T47D (cell line): ENCODE measurements around the gene TAOK3.
"Not testable (repeated sequence)": the region's sequence is repeated elsewhere in the genome, so short reads cannot be mapped to it uniquely, and the experiment has no call there.

ENCODE experiments used
- DNase-seq, 2 experiments: peaks; one replicate each; pipeline versions ENCODE4 v3.0.0 to v3.0.0-alpha.2; 2011 to 2012; ENCODE audit warnings: low read depth in 1 of 2, low spot score in 1 of 2
- JUND ChIP-seq: IDR thresholded peaks from 2 replicates; pipeline ENCODE4 v1.6.1; 2012; ENCODE audit warnings: low read depth
- in situ Hi-C: cut with HindIII; loops from 2 replicates; pipeline ENCODE4 v1.10.0; 2016; ENCODE audit warnings: low sequenced_read_pairs, low pct_unique_long_range_greater_than_20kb

TAOK3 gene

GRCh38 chr12:118361889-118362288 is 10.8 kb downstream of the TAOK3 start:
- no peak for TF ChIP-seq JUND
- in situ Hi-C loops: no loop called here
- no peak for DNase-seq

- in situ Hi-C loops: no loop called here
- no peak for TF ChIP-seq JUND
- DNase-seq: no peak
Observed at GRCh38 chr12:118361092-118361404, 11.7 kb downstream of the TAOK3 start.

GRCh38 chr12:118359541-118359915 is 13.2 kb downstream of the TAOK3 start:
- TF ChIP-seq JUND: no peak
- no peak for DNase-seq
- in situ Hi-C loops: no loop called here

GRCh38 chr12:118358612-118359540 is 13.8 kb downstream of the TAOK3 start:
- no peak for DNase-seq
- in situ Hi-C loops: no loop called here

GRCh38 chr12:118358008-118358359 is 14.7 kb downstream of the TAOK3 start:
- DNase-seq: no peak
- in situ Hi-C loops: no loop called here
- TF ChIP-seq JUND: no peak

More at GRCh38 chr12:118358612-118359540, 13.8 kb downstream of the TAOK3 start:
- TF ChIP-seq JUND: no peak

GRCh38 chr12:118357257-118358007 is 15.3 kb downstream of the TAOK3 start:
- DNase-seq: peak in 1 of 2 experiments; percentile 44
- TF ChIP-seq JUND: no peak
- in situ Hi-C loops: no loop called here

- in situ Hi-C loops: no loop called here
- TF ChIP-seq JUND: no peak
- no peak for DNase-seq
Observed at GRCh38 chr12:118356809-118357256, 15.9 kb downstream of the TAOK3 start.

GRCh38 chr12:118355843-118356242 is 16.9 kb downstream of the TAOK3 start:
- no peak for TF ChIP-seq JUND
- in situ Hi-C loops: no loop called here
- DNase-seq: no peak

GRCh38 chr12:118354903-118355302 is 17.8 kb downstream of the TAOK3 start:
- no peak for TF ChIP-seq JUND
- in situ Hi-C loops: no loop called here
- DNase-seq: no peak

- DNase-seq, in situ Hi-C loops: not testable (repeated sequence)
Observed at GRCh38 chr12:118354503-118354902, 18.2 kb downstream of the TAOK3 start.

- in situ Hi-C loops: no loop called here
- DNase-seq: no peak
Observed at GRCh38 chr12:118353721-118354120, 19.0 kb downstream of the TAOK3 start.

GRCh38 chr12:118350908-118351559 is 21.7 kb downstream of the TAOK3 start:
- in situ Hi-C loops: no loop called here
- DNase-seq: peak in 1 of 2 experiments; percentile 71
- TF ChIP-seq JUND: no peak

More at GRCh38 chr12:118353721-118354120, 19.0 kb downstream of the TAOK3 start:
- TF ChIP-seq JUND: no peak

GRCh38 chr12:118347916-118348315 is 24.8 kb downstream of the TAOK3 start:
- in situ Hi-C loops: no loop called here
- DNase-seq: no peak
- no peak for TF ChIP-seq JUND
